Bone marrow (tissue), 2 donors: Measurements from ENCODE around the gene MSN.

Experiments used
- DNase-seq, 2 donors: peaks; one replicate each; lab custom pipeline; 2025; lab: John Stamatoyannopoulos, UW

The MSN gene

DNA sequence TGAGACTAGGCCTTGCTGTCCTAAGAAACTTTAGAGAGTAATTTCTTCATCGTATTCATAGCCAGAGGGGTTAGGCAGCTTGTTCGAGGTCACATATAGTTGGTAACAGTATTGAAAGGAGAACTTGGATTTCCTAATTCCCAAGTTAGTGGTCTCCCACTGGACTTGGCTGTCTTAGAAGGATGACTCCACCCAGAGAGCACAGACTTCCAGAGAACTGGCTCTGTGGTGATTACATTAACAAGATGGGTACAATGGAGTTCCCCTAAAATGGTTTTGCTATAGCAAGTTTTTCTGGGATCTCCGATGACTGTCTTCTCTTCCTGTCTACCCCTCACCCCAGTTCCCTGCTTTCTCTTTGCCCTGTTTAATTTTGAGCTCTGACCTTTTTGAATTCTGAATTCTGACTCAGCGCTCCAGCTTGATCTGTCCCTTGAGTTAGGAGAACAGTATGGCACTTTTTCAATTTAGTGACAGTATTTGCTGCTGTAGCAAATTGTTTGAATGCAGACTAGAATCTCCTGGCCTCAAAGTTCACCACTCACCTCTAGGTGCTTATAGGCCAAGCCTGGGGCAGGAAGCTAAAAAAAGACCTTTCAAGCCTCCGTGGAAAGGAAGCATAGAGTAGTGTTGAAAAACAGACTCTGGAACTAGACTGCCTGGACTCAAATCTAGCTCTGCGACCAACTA lies 6.9 kb downstream of the MSN start:
- peak in 1 of 2 donors; percentile 63 for DNase-seq

DNA sequence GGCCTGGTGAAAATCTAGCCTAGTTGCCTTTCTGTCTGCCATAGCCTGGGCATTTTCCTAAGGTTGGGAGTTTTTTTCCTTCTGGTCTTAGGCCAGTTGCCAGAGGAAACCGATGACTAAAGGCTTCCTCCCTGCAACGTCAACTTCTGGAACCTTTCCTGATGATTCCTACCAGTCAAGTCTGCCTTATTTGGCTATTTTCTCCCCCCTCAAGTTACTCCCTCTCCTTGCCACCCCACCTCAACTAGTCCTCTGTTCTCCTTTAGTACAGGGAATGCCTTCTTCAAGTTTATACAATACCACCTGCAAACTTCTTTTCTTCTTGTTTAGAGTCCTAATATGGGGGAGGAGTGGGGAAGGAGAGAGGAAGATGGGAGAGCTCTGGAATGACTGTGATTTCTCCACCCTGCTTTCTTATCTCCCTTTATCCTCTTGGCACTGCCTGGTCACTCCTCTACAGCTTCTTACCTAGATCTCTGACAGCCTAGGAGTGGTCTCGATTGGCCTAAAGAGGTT lies 10.6 kb downstream of the MSN start:
- no peak for DNase-seq

DNA sequence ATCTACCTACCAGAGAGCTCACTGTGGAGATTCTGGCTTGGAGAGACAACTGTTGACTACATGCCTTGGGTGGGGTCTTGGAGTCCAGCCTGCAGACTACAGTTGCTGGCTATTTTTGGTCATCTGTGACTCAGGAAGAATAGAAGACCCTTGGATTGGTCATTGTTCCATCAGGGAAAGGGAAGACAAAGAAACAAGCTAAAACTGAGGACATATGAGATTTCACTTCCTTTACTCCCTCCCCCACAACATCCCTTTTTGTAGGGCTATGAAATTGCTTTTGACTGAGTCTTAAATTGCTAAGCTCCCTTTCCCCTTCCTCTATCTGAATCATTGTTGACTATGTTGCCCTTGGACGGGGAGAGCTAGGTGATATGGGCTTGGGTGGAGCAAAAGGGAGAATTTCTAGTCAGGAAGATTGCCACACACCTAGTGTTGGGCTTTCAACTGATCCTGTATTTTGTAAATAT lies 11.7 kb downstream of the MSN start:
- DNase-seq = peak; percentile 1 to 17

DNA sequence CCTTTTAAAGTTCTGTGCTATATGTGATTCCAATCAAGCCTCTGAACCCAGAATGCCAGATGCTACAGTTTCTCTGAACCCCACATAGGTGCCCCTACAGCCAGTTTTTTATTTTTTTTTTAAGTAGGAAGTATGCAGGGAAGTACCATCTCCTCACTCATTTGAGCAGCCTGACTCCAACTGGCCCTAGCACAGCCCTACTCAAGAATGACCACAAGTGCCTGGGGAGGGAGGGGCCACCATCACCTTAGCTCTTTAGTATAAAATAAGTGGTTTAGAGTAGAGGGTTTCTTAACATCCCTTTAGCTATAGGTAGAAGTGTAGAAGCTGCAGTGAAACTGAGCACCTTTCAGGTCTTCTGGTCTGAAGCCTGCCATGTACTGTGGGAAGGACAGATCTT lies 14.4 kb downstream of the MSN start:
- no peak for DNase-seq

DNA sequence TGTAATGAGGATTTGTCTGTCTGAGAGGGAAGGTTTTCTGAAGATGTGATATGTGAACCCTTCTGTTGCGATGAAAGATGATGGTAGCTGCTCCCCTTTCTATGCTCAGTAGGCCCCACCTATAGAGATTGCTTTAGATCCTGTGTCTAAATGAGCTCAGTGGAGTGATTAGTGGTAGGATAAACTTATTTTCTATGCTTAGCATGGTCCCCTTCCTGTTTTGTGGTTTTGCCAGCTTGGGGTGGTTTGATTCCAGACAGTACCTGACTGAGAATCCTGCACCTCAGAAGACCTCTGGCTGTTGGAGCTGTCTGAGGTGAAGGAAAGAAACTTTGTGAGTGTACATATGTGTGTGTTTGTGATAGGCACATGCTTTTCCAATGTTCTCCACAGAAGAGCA lies 17.7 kb downstream of the MSN start:
- no peak for DNase-seq

DNA sequence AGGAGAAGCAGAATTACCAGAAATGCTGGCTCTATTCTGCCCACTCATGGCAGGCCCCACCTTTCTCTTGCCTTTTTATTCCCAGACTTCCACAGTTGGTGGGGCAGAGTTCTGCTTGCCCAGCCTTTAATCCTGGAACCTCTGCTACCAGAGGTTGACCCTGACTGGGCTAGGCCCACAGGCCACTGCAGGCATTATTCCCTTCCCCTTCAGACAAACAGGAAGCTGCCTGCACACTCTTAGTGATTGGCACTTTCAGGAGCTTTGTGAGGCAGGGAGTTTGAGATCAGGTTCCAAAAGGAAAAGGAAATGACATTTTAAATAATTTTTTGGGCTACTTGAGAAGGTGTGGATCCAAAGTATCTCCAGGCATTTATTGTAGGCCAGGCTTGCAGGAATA lies 18.8 kb downstream of the MSN start:
- DNase-seq = no peak

DNA sequence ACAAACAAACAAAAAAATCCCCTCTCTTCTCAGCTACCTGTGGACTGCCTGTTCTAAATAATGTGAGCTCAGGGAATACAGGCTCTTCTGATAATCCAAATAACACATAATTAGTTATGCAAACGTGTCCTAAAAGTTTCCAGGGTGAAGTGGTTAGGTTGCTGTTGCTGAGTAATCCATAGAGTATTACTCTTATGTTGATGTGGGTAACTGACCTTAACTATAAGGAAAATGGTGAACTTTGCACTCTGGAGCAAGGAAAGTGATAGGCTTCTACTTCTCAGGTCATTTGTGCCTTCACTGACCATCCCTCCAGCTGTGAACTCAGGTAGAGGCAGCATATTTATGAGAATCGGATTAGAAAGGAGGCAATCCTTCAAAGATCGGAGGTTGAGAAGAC lies 19.9 kb downstream of the MSN start:
- no peak for DNase-seq

DNA sequence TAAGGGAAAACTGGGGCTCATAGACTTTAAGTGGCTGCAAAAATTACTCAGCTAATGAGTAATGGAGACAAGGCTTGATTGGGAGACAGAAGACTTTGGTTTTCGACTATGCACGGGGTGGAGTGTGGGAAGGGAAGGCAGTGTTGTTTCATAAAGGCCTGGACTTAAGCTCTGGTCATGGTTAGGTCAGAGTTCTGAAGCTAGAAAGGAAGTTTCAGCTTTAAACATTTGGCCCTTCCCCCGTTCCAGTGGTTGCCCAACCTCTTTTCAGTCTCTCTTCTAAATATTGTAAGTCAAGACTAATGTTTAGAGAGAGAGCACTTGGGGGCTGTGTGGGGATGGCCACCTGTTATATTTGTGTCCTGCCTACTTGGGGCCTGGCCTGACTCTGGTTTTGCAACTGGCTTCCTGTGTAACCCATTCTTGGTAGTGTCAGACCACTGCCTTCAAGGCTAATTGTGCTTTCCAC lies 21.0 kb downstream of the MSN start:
- DNase-seq = no peak

DNA sequence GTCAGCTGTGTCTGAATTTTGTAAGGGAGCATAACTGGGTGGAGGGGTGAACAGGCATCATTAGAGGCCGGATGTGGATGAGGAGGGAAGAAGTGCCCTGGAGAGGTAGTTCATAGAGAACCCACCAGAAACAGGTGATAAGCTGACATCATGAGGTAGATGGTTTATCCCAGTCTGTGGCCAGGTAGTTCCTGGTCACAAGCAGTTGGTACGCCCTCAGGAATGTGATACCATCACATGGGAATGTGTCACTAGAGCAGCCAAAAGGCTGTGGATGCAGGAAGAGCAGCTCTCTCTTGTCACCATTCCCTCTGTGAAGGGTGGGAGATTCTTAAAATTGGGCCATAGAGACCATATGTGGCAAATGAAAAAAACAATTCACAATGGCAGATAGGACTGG lies 21.9 kb downstream of the MSN start:
- no peak for DNase-seq

DNA sequence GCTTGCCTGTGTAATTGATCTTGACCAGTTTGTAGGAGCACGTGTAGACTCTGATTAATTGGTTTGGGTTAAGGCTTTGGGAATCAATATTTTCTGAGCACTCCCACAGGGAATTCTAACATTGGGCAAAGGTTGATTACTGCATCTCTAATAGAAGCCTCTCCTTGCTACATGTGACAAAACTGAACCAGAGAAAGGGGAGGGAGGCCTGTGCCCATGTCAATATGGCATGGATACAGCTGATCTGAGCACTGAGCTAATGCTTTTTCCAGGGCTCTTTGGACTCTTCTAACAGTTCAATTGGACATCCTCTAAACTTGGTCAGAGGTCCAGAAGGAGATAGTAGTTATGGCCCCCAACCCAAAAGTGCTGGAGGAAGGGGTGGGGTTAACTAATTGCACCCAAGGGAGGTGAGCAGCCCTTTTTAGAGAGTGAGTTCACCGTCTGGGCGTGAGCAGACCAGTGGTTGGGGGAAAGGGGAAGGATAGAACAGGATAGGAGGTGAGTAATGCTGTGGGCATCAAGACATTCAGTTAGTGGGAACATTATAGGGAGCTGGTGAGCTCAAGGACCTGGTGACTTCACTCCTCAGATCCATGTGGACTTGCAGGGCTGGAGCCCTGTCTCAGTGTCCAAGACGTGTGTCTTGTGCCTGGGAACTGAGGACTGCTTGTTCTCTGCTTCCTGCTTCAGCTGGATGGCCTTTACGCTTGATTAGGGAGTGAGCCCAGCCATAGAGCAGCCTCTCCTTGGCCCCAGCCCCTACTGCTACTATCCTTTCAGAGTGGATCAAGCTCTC lies 22.8 kb downstream of the MSN start:
- DNase-seq = no peak

DNA sequence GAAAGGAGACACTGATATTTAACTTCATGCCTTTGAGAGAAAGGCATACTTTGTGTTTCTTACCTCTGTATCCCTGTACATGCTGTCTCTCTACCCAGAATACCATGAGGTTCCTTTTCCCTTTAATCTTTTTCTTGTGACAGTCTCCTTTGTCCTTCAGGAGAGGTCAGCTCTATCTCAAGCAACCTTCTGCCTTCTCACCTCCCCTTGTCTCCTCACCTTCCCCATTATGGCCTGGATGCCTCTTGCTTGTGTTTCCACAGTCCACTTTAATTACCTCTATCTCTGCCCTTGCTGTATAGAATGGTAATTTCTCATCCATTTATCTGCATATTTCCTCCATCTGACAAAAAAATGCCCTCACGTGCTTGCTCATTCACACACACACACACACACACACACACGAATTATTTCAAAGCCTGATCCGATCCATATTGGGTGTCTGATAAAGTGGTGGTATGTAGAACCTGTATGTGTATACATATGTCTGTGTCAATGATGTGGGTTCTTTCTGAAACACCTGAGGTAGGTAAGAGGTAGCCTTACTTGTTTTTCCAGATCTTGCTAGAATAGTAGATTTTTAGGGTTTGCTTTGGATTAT lies 28.5 kb downstream of the MSN start:
- no peak for DNase-seq

DNA sequence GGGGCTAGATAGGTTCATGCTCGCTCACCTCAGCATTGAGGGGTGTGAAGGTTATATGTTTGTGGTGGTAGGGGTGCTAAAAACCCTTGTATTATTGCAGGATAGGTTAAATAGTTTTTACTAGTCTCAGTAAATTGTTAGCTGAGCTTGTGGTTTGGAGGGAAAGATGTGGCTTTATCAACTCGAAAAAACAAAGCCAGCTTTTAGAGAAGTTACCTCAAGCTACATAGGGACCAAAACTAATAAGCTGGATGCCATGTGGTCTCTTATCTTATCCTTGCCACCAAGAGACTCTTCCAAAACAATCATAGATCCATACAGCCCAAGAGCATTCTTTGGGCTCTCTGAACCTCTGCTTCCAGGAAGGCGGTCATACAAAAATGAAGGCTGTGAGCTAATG lies 29.2 kb downstream of the MSN start:
- DNase-seq = no peak

DNA sequence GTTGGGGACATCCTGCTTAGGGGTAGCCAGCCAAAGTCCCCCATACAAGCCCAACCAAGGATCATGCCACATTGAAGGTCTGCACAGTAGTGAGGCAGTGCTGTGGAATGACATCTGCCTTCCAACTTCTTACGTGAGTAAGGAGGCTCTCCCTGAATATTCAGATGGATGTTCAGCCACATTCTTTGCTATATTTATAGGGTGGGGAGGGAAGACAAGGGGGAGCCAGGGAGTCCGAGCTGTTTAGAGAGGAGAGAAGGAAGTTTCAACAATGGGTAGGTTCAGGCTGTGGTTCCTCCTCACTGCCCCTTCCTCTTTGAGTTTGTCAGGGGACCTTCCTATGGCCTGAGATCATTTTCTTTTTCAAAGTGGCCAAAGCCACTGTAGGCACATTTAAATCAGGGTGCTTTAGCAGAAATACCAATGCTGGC lies 29.8 kb downstream of the MSN start:
- DNase-seq = no peak

DNA sequence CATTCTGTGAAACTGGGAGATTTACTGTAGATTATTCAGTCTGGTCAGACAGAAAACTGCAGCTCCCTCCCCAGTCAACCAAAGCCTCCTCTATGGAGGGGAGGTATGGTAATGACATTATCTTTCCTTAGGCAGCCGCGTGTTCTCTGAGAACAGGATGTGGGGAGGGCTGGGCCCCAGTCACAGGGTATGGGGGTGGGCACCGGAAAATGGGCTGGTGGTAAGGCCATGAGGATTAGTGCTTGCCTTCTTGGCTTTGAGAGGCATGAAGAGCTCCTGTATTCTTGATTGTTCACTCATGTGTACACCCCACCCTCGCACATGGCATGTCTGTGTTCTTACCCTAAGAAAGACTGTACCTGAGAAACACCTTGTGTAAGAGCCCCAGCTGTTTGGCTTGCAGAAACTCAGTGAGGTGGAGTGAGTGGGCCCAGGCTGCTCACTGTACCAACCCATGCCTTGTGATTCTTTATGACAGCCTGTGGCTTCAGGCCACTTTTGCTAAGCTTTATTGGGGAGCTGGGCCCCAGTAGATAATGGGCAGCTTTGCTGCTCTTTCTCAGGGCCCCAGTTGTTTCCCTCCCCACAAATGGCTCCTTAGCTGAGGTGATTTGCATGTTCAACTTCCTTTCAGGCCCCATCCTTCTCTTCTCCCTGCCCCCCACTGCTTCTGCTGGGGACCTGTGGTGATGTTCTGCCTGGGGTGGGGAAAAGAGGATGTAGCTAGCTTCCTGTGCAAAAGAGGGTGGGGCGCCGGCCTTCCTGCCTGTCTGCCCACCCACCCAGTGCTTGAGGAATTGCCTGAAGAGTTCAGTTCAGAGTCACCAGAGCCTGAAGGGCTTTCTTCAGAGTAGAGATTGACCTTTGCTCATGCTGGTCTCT lies 30.7 kb downstream of the MSN start:
- peak in 1 of 2 donors; percentile 83 for DNase-seq

DNA sequence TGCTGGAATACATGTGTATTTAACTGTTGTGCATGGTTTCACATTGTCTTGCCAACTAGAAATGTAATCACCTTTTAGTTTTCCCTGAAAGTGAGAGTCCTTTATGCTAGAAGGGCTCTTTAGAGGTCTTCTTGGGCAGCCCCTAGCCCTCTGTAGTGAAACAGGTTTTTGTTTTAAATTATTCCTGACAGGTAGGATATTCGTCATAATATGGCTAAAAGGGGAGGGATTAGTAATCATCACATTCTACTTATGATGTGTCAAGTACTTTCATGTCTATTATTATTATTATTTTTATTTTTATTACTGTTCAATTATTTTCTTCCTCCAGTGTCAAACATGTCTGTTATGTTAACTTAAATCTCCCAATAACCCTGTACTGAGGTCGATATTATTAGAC lies 35.5 kb downstream of the MSN start:
- DNase-seq = no peak

DNA sequence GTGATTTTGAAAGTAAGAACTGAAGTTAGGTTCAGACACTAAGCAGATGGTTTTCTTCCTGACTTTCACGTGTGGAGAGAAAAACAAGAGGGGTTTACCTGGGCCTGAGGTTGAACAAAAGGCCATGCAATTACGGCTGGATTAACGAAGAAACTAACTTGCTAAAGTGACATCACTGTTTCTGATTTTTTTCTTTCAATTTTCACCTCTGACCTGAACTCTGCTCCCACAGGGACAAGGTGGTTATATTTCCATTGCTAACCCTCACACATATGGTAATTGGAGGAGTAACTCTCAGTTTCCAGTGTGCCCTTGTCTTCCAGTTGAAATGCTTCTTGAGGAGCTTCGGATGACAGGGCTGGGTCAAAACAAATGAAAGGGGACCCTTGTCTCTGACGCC lies 38.0 kb downstream of the MSN start:
- no peak for DNase-seq

DNA sequence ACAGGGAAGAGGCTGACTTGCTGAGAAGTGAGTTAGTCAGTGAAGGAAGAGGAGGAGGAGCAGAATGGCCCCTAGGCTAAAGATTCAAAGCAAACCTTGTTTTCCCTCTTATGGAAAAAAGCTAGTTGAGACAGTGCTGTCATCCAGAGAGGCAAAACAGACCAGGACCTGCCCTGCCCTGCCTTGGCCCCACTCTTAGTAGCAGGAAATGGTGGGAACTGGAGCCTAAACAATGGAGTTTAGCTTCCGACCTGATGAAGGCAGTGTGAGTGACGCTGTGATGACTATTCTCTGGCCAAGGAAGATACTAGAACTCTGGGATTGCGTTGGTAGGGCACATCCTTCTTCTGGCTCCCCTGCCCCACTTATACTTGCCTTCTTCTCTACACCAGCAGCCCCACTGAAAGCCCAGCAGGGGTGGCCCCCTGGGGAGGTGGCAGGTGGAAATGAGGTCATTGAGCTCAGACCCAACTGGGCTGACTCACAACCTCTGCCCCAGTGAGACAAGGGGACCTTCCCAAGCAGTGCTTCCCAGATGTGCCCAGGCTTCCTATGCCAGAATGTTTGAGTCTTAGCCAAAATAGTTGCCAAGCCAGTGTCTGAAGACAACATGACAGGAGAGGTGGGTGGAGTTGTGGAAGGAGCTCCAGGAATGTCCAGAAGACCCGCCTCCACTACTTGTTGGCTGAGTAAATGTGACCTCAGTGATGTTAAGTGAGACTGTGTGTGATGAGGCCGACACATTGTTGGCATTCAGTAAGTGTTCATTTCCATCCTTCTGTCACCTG lies 38.8 kb downstream of the MSN start:
- no peak for DNase-seq

DNA sequence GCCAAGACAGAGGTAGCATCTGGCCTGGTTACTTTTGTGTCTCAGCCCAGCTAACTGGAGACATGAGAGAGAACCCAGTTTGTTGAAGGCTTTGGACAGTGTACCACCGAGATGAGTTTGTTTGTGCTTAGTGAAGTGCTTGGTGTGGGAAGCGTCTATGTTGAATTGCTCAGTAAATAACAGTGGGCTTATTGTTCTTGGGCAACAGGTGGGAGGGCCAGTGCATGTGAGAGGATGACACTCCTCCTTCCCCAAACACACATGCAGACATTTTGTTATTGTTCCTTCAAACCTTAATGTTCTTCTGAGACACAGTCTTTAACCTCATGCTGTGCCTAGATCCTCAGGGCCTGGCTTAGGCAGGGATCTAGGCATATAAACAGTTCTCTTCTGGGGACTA lies 39.7 kb downstream of the MSN start:
- DNase-seq = no peak

DNA sequence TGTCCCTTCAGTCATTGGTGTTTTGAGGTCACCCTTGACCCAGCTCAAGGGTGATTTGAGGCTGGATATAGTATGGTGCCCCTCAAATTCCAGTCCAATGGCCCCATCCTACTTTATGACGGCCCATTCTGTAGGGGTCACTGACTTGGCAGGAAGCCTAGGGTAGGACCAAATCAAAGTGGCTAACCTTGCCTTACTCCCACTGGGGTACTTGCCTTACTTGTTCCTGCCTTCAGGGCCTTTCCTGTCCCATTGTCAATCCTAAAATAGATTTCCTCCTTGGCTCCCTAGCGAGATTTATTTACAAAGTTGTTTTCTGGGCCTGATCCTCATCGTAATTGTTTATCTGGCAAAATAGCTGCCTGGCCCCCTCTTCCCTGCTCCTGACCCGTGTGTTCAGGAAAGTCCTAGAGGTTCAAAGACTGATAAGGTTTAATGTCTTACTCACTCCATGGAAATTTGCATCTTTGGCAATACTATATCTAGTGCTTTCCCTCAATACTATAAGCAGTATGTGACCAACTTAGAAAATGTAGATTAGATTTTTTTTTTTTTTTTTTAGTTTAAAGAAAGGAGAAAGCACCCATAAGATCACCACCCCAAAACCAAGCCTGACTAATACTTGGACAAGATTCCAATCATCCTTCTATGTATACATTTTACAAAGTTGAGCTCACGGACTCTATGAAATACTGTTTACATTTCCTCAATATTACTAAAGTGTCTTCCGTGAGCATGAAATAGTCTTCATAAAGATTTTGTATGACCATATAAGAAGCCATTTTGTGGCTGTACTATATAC lies 44.8 kb downstream of the MSN start:
- no peak for DNase-seq

DNA sequence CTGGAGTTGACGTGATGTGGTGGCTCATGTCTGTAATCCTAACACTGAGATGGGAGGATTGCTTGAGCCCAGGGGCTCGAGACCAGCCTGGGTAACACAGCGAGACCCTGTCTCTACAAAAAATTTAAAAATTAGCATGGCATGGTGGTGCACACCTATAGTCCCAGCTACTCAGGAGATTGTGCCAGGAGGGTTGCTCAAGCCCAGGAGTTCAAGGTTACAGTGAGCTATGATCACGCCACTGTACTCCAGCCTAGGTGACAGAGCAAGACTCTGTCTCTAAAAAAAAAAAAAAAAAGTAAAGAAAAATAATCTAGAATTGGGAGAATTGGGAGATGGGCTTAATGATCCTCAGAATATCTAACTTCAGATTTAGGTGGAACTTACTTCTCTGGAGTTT lies 51.1 kb downstream of the MSN start:
- DNase-seq = no peak
